T-cell (primary cell): Measurements from ENCODE around the gene TAF4. TPM values are rescaled to one million over a fixed set of nuclear protein-coding genes. Genes with fewer than 3 reads are reported as not detected.

Experiments used
- ATAC-seq, 4 experiments: fragments of 200-7000 bp in 3 of 4; fragments of 150-1000 bp in 1 of 4; cut with Tn5 transposase; replicated peaks in 1 of 4; 1 replicate in 3 of 4; 2 replicates in 1 of 4; pipeline ENCODE4 v1.10.0; 2021; ENCODE audit warnings: moderate library complexity in 3 of 4, mild to moderate bottlenecking in 2 of 4, moderate number of reproducible peaks in 1 of 4
- CTCF ChIA-PET, 2 donors: fragments of 300-600 bp; sonication (Branson Sonifier 250); formaldehyde crosslinking; loops; one replicate each; lab custom pipeline; 2022; ENCODE audit warnings: antibody characterized with exemption in 2 of 2; lab: Charles Lee
- POLR2A ChIA-PET, 2 donors: fragments of 300-600 bp; sonication (Branson Sonifier 250); formaldehyde crosslinking; loops; one replicate each; lab custom pipeline; 2022; ENCODE audit warnings: antibody characterized with exemption in 2 of 2; lab: Charles Lee
- DNase-seq, 35 experiments: peaks; one replicate each; pipeline versions ENCODE4 v3.0.0 to v3.0.0-alpha.2; 2013 to 2023
- H3K27ac ChIP-seq: one replicate; pipeline ENCODE4 v1.5.1; 2013; ENCODE audit warnings: low read length
- H3K27me3 ChIP-seq, 2 experiments: replicated peaks in 1 of 2; 1 replicate in 1 of 2; 2 replicates in 1 of 2; pipeline versions ENCODE4 v1.6.1 to v1.7.0; 2013; ENCODE audit warnings: low read length in 1 of 2, mixed read lengths in 1 of 2; ENCODE audit not compliant: control insufficient read depth in 2 of 2, insufficient read depth in 2 of 2; ENCODE audit errors: extremely low read depth in 1 of 2
- H3K36me3 ChIP-seq, 2 donors: 1 replicate in 1 of 2; 2 replicates in 1 of 2; pipeline versions ENCODE4 v1.6.1 to v1.7.0; 2013; ENCODE audit warnings: low read length in 1 of 2; ENCODE audit not compliant: control insufficient read depth in 2 of 2, insufficient read depth in 1 of 2; ENCODE audit errors: extremely low read depth in 1 of 2
- H3K4me1 ChIP-seq, 2 experiments: 1 replicate in 1 of 2; 2 replicates in 1 of 2; pipeline versions ENCODE4 v1.6.1 to v1.7.0; 2013; ENCODE audit warnings: low read length in 2 of 2, mixed read lengths in 1 of 2; ENCODE audit not compliant: insufficient read depth in 2 of 2, control insufficient read depth in 1 of 2; ENCODE audit errors: extremely low read depth in 1 of 2
- H3K4me3 ChIP-seq, 2 donors: 1 replicate in 1 of 2; 2 replicates in 1 of 2; pipeline versions ENCODE4 v1.5.1 to v1.7.0; 2013; ENCODE audit warnings: mild to moderate bottlenecking in 2 of 2, low read length in 1 of 2, moderate library complexity in 1 of 2; ENCODE audit not compliant: control insufficient read depth in 1 of 2; ENCODE audit errors: extremely low read depth in 1 of 2
- H3K9me3 ChIP-seq: 2 replicates; pipeline ENCODE4 v1.7.0; 2013
- H3K27ac Mint-ChIP-seq, 2 donors: one replicate each; pipeline ENCODE4 v1.8.0; 2020 to 2021; ENCODE audit warnings: mild to moderate bottlenecking in 2 of 2, mixed read lengths in 2 of 2
- H3K27me3 Mint-ChIP-seq, 2 donors: one replicate each; pipeline ENCODE4 v1.8.0; 2021 to 2022; ENCODE audit warnings: mixed read lengths in 2 of 2
- H3K36me3 Mint-ChIP-seq: one replicate; pipeline ENCODE4 v1.8.0; 2021; ENCODE audit warnings: mixed read lengths
- H3K4me1 Mint-ChIP-seq, 3 donors: one replicate each; pipeline ENCODE4 v1.8.0; 2020 to 2022; ENCODE audit warnings: mixed read lengths in 3 of 3, mild to moderate bottlenecking in 1 of 3
- H3K4me3 Mint-ChIP-seq, 3 donors: one replicate each; pipeline ENCODE4 v1.8.0; 2020 to 2022; ENCODE audit warnings: mild to moderate bottlenecking in 3 of 3, mixed read lengths in 3 of 3, moderate library complexity in 3 of 3
- H3K9me3 Mint-ChIP-seq, 3 donors: one replicate each; pipeline ENCODE4 v1.8.0; 2020 to 2022; ENCODE audit warnings: mixed read lengths in 3 of 3
- WGBS: methylation state at CpG from one replicate; pipeline ENCODE4 v1.1.5; 2013; ENCODE audit warnings: missing lambda C conversion rate; ENCODE audit not compliant: insufficient coverage; 5-methylcytosine and 5-hydroxymethylcytosine counted together
- total RNA-seq, 35 experiments: library from RNA in 6 of 35; stranded (reverse) in 6 of 35; fragments of 120-200 nt in 1 of 35; gene quantifications; one replicate each; pipeline versions ENCODE4 v1.2.1 to v1.2.4 and lab custom pipeline; 2013 to 2026

TAF4 gene
- total RNA-seq, 5 donors from 2014 or later (not counting 1 experiment from before 2014, with no cell fraction given) = 21.7 to 39.5 (median 35.2) TPM

DNA sequence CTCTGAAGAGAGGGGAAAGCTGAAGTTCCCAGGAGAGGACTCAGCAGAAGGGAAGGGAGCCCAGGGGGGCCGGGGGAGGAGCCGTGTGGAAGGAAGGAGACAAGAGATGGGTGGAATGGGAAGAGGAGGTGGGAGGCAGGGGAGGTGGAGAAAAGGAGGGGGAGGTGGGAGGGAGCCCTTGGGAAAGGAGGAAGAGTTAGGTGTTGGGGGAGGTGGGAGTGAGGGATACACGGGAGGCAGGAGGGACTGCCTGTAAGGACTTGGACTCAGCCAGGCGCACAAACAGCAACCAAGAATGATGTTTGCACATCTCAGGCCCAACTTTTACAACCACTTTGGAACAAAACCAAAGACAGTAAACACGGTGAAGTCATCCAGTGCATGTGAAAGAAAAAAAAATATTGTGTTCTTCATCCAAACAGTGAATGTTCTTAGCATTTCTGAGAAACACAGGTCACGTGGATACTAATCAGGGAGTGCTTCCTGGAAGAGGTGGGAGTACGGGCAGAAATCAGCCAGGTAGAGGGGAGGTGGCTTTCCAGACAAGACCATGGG lies 39.2 kb upstream of the TAF4 start:
- no peaks in the 10 kb centered on the region for H3K36me3 ChIP-seq
- ATAC-seq (no peak), DNase-seq (no peak)
- Mint-ChIP-seq H3K9me3 (peaks cover 22 to 49% (median 38%) of the 10 kb centered on the region in 3 donors), H3K4me1 (no peaks in the 10 kb centered on the region), H3K4me3 (no peak overlapping the region), H3K36me3 (peaks cover 24% of the 10 kb centered on the region), H3K27ac (no peak overlapping the region), H3K27me3 (peaks cover 0 to 8% of the 10 kb centered on the region in 2 donors)
- H3K9me3 ChIP-seq = no peaks in the 10 kb centered on the region
- no peaks in the 10 kb centered on the region for H3K4me1 ChIP-seq
- no peak overlapping the region for H3K27ac ChIP-seq
- CTCF ChIA-PET = no interaction called here
- H3K27me3 ChIP-seq = peaks cover 0 to 46% of the 10 kb centered on the region in 2 experiments
- POLR2A ChIA-PET = no interaction called here
- 56% methylated on average over 4 of the region's 7 CpGs for WGBS
- H3K4me3 ChIP-seq = no peak overlapping the region

DNA sequence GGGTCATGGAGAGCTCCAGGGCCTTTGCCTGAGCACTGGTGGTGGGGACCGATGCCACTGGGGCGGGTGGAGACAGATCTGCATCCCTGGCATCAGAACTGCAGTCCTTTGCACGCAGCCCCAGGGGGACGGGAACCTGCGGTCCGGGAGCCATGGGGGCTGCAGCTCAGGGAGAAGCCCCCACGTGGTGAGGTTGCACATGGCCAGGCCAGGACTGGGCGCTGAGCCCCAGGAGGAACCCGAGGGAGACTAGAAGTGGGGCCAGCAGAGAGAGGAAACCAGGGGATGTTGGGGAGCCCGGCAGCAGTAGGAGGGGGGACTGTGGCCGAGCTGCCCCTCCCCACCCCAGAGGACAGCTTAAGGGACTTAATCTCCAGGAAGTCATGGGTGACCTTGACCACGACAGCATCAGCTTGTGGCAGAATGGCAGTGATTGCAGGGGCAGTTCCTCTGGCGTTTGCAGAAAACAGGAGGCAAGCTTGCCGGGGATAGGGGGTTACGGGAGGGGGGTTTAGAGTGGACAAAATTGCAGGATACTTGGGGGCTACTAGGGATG lies 38.6 kb upstream of the TAF4 start:
- H3K27me3 Mint-ChIP-seq = peaks cover 0 to 8% of the 10 kb centered on the region in 2 donors
- H3K4me3 Mint-ChIP-seq = no peak overlapping the region
- H3K4me1 ChIP-seq = no peaks in the 10 kb centered on the region
- H3K36me3 ChIP-seq = no peaks in the 10 kb centered on the region
- POLR2A ChIA-PET = no interaction called here
- no peak for ATAC-seq
- peaks cover 0 to 48% of the 10 kb centered on the region in 2 experiments for H3K27me3 ChIP-seq
- H3K27ac ChIP-seq = no peak overlapping the region
- peaks cover 22% of the 10 kb centered on the region for H3K36me3 Mint-ChIP-seq
- H3K9me3 ChIP-seq = no peaks in the 10 kb centered on the region
- CTCF ChIA-PET = no interaction called here
- WGBS = 67% methylated on average over 12 of the region's 15 CpGs
- peaks cover 23 to 47% (median 35%) of the 10 kb centered on the region in 3 donors for H3K9me3 Mint-ChIP-seq
- no peak overlapping the region for H3K4me3 ChIP-seq
- H3K4me1 Mint-ChIP-seq = no peaks in the 10 kb centered on the region
- DNase-seq = no peak
- no peak overlapping the region for H3K27ac Mint-ChIP-seq

DNA sequence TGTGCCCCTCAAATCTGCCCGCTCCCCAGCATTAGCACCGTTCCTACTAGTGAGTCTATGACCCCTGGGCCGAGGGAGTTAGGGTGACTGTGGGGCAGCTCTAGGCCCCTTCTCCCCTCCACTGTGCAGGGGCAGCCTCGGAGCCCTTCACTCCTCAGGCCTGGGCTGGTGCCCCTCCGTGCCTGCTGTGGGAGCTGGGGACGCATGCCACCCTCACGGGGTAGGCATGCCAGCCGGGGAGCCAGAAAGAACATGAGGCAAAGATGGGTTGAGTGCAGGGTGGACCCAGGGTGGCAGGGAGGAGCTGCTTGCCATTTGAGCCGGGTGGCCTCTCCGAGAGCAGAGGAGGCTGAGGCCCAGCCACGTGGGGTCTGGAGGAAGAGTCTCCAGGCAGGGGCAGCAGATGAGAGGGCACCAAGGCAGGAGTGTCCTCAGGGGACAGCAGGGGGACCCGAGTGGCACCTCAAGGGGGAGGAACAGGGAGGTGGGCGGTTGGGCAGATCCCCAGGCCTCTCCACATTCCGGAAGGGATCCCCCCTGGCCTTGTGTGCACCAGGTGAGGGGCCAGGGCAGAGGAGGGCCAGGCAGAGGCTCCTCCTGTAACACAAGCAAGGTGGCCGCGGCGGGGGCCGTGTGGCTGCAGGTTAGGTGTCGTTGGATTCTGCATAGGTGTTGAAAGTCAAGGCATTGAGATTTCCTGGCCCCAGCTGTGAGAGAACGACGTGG lies 38.0 kb upstream of the TAF4 start:
- no peak for ATAC-seq
- Histone ChIP-seq H3K9me3 (no peaks in the 10 kb centered on the region), H3K4me1 (no peaks in the 10 kb centered on the region), H3K4me3 (no peak overlapping the region), H3K36me3 (no peaks in the 10 kb centered on the region), H3K27me3 (peaks cover 0 to 48% of the 10 kb centered on the region in 2 experiments), H3K27ac (no peak overlapping the region)
- H3K9me3 Mint-ChIP-seq = peaks cover 27 to 40% (median 29%) of the 10 kb centered on the region in 3 donors
- 78% methylated on average over 13 of the region's 21 CpGs for WGBS
- ChIA-PET CTCF (no interaction called here), POLR2A (no interaction called here)
- H3K27ac Mint-ChIP-seq = no peak overlapping the region
- peaks cover 0 to 8% of the 10 kb centered on the region in 2 donors for H3K27me3 Mint-ChIP-seq
- peaks cover 17% of the 10 kb centered on the region for H3K36me3 Mint-ChIP-seq
- DNase-seq = no peak
- no peaks in the 10 kb centered on the region for H3K4me1 Mint-ChIP-seq
- no peak overlapping the region for H3K4me3 Mint-ChIP-seq

DNA sequence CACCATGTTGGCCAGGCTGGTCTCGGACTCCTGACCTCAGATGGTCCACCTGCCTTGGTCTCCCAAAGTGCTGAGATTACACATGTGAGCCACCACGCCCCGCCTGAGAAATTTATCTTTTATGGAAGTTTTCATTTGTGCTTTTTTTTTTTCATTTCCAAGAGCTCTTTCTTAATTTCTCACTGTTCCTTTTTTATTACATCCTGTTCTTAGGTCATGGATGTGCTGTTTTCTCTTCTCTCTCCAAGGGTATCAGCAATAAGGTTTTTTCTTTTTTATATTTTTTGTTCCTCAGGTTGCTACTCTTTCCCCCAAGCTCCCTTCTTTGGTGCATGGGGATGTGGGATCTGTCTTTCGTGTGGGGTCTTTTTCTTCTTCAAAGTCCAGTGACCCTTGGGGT lies 35.4 kb upstream of the TAF4 start:
- H3K4me1 Mint-ChIP-seq = no peaks in the 10 kb centered on the region
- WGBS = no CpG with 5 or more reads among the region's 4 CpGs

GRCh38 chr20:62097881-62098407 lies 32.3 kb upstream of the TAF4 start:
- Histone ChIP-seq H3K4me3 (no peak overlapping the region), H3K4me1 (no peaks in the 10 kb centered on the region), H3K27me3 (peaks cover 0 to 41% of the 10 kb centered on the region in 2 experiments), H3K27ac (no peak overlapping the region), H3K36me3 (no peaks in the 10 kb centered on the region), H3K9me3 (no peaks in the 10 kb centered on the region)
- peaks cover 7% of the 10 kb centered on the region in 2 donors for H3K27me3 Mint-ChIP-seq
- H3K36me3 Mint-ChIP-seq = peaks cover 6% of the 10 kb centered on the region
- 80% methylated on average over 12 of the region's 16 CpGs for WGBS
- H3K4me1 Mint-ChIP-seq = no peaks in the 10 kb centered on the region
- H3K9me3 Mint-ChIP-seq = peaks cover 8 to 20% (median 13%) of the 10 kb centered on the region in 3 donors
- no peak overlapping the region for H3K4me3 Mint-ChIP-seq
- ChIA-PET CTCF (no interaction called here), POLR2A (no interaction called here)
- DNase-seq = no peak
- ATAC-seq = no peak
- no peak overlapping the region for H3K27ac Mint-ChIP-seq

More for the DNA sequence above, 35.4 kb upstream of the TAF4 start:
- H3K4me1 ChIP-seq = no peaks in the 10 kb centered on the region
- H3K36me3 ChIP-seq = no peaks in the 10 kb centered on the region
- peaks cover 0 to 58% of the 10 kb centered on the region in 2 experiments for H3K27me3 ChIP-seq
- no peak for DNase-seq
- POLR2A ChIA-PET = interaction anchor here in 1 of 2 donors (0.6 kb wide), 1 partner anchor 64 kb away, joined by 3 read pairs; no protein-coding TSS in a partner anchor
- no peak overlapping the region for H3K27ac Mint-ChIP-seq
- no peak overlapping the region for H3K27ac ChIP-seq
- H3K9me3 Mint-ChIP-seq = peaks cover 17 to 21% (median 17%) of the 10 kb centered on the region in 3 donors
- H3K4me3 ChIP-seq = no peak overlapping the region
- peaks cover 13% of the 10 kb centered on the region for H3K36me3 Mint-ChIP-seq
- H3K27me3 Mint-ChIP-seq = peaks cover 0 to 8% of the 10 kb centered on the region in 2 donors
- no peak overlapping the region for H3K4me3 Mint-ChIP-seq
- ATAC-seq = no peak
- CTCF ChIA-PET = no interaction called here
- H3K9me3 ChIP-seq = no peaks in the 10 kb centered on the region
